CD4-positive, alpha-beta memory T cell (primary cell): ENCODE results near the gene NELFA. TPM values are rescaled to one million over a fixed set of nuclear protein-coding genes. Genes with fewer than 3 reads are reported as not detected.
"Not testable (repeated sequence)": the region's sequence is repeated elsewhere in the genome, so short reads cannot be mapped to it uniquely, and the experiment has no call there.

Experiments used
- CTCF ChIA-PET: fragments of 350-600 bp; sonication (Branson Sonifier 250); formaldehyde crosslinking; loops from one replicate; lab custom pipeline; 2021; ENCODE audit warnings: inconsistent platforms; ENCODE audit not compliant: partially characterized antibody; lab: Charles Lee
- POLR2A ChIA-PET: fragments of 350-600 bp; sonication (Branson Sonifier 250); formaldehyde crosslinking; loops from one replicate; lab custom pipeline; 2021; ENCODE audit not compliant: partially characterized antibody; lab: Charles Lee
- DNase-seq, 5 donors: peaks; one replicate each; pipeline versions ENCODE4 v3.0.0 to v3.0.0-alpha.2; 2020 to 2022; ENCODE audit warnings: mixed read lengths in 1 of 5
- H3K27ac ChIP-seq: one replicate; pipeline ENCODE4 v1.7.0; 2013; ENCODE audit warnings: low read depth, low read length
- H3K27me3 ChIP-seq: 2 replicates; pipeline ENCODE4 v1.7.0; 2013; ENCODE audit warnings: mild to moderate bottlenecking, low read length, moderate library complexity; ENCODE audit not compliant: insufficient read depth
- H3K36me3 ChIP-seq: 2 replicates; pipeline ENCODE4 v1.7.0; 2013; ENCODE audit warnings: mild to moderate bottlenecking, low read length, moderate library complexity; ENCODE audit not compliant: insufficient read depth
- H3K4me1 ChIP-seq: 2 replicates; pipeline ENCODE4 v1.7.0; 2013; ENCODE audit warnings: mild to moderate bottlenecking, low read length, moderate library complexity; ENCODE audit not compliant: insufficient read depth
- H3K4me3 ChIP-seq, 2 donors: one replicate each; pipeline ENCODE4 v1.7.0; 2013; ENCODE audit warnings: low read length in 2 of 2, mild to moderate bottlenecking in 1 of 2
- H3K9me3 ChIP-seq, 2 donors: one replicate each; pipeline ENCODE4 v1.7.0; 2013; ENCODE audit warnings: low read length in 2 of 2, control low read depth in 1 of 2; ENCODE audit not compliant: control insufficient read depth in 1 of 2
- H3K27ac Mint-ChIP-seq, 7 donors: one replicate each; pipeline ENCODE4 v1.8.0; 2020 to 2021; ENCODE audit warnings: mixed read lengths in 7 of 7, mild to moderate bottlenecking in 6 of 7, inconsistent platforms in 3 of 7, moderate library complexity in 3 of 7
- H3K27me3 Mint-ChIP-seq, 2 donors: one replicate each; pipeline ENCODE4 v1.8.0; 2020 to 2021; ENCODE audit warnings: mixed read lengths in 2 of 2
- H3K36me3 Mint-ChIP-seq, 2 donors: one replicate each; pipeline ENCODE4 v1.8.0; 2020 to 2021; ENCODE audit warnings: mixed read lengths in 2 of 2, inconsistent platforms in 1 of 2, mild to moderate bottlenecking in 1 of 2
- H3K4me1 Mint-ChIP-seq, 4 donors: one replicate each; pipeline ENCODE4 v1.8.0; 2020 to 2021; ENCODE audit warnings: mixed read lengths in 4 of 4, mild to moderate bottlenecking in 1 of 4
- H3K4me3 Mint-ChIP-seq, 8 donors: one replicate each; pipeline ENCODE4 v1.8.0; 2020 to 2021; ENCODE audit warnings: mixed read lengths in 8 of 8, mild to moderate bottlenecking in 7 of 8, moderate library complexity in 6 of 8, inconsistent platforms in 3 of 8
- H3K9me3 Mint-ChIP-seq, 8 donors: one replicate each; pipeline ENCODE4 v1.8.0; 2020 to 2021; ENCODE audit warnings: mixed read lengths in 8 of 8, mild to moderate bottlenecking in 5 of 8, inconsistent platforms in 3 of 8, moderate library complexity in 1 of 8
- intact Hi-C: fragments of 100-400 bp; cut with micrococcal nuclease; formaldehyde crosslinking; loops from one replicate; pipeline ENCODE4 v1.15.1; 2023
- polyA plus RNA-seq, 2 donors: library from polyadenylated mRNA; unstranded; fragments of 300-500 nt; fragmentation: Illumina TruSeq; gene quantifications; one replicate each; pipeline ENCODE4 v1.2.3, GENCODE V29; 2021
- total RNA-seq, 2 experiments: library from RNA; stranded (reverse); gene quantifications; one replicate each; pipeline ENCODE4 v1.2.3, GENCODE V29; 2021

The NELFA gene
- total and polyA plus RNA-seq, 4 experiments from 2014 or later = 12.1 to 48.3 (median 42.3) TPM

GRCh38 chr4:2003361-2003760, 5.4 kb downstream of the NELFA start:
- intact Hi-C loops = loop anchor here (10.0 kb wide), 1 partner anchor 129 kb away; the partner anchor contains the start of gene NSD2
- H3K4me3 Mint-ChIP-seq, CTCF ChIA-PET, H3K27ac ChIP-seq, H3K9me3 ChIP-seq, POLR2A ChIA-PET, H3K27me3 Mint-ChIP-seq, H3K4me3 ChIP-seq, DNase-seq, H3K27me3 ChIP-seq, H3K36me3 ChIP-seq: not testable (repeated sequence)
- peaks cover 3 to 20% (median 16%) of the 10 kb centered on the region in 8 donors for H3K9me3 Mint-ChIP-seq
- H3K36me3 Mint-ChIP-seq = peaks cover 43 to 62% of the 10 kb centered on the region in 2 donors
- H3K4me1 ChIP-seq = peaks cover 30% of the 10 kb centered on the region
- peak overlapping the region in 2 of 7 donors; percentile 6 to 37 for H3K27ac Mint-ChIP-seq
- peaks cover 41 to 74% (median 63%) of the 10 kb centered on the region in 4 donors for H3K4me1 Mint-ChIP-seq

GRCh38 chr4:1999308-1999707, 9.5 kb downstream of the NELFA start:
- peaks cover 4 to 45% (median 31%) of the 10 kb centered on the region in 8 donors for H3K9me3 Mint-ChIP-seq
- H3K9me3 ChIP-seq, POLR2A ChIA-PET, H3K4me3 ChIP-seq, H3K27ac ChIP-seq, H3K27me3 ChIP-seq, CTCF ChIA-PET, DNase-seq, H3K27me3 Mint-ChIP-seq, H3K36me3 ChIP-seq, intact Hi-C loops, H3K4me3 Mint-ChIP-seq: not testable (repeated sequence)
- peaks cover 30 to 72% (median 56%) of the 10 kb centered on the region in 4 donors for H3K4me1 Mint-ChIP-seq
- H3K27ac Mint-ChIP-seq = peak overlapping the region in 1 of 7 donors; percentile 60
- H3K4me1 ChIP-seq = peaks cover 12% of the 10 kb centered on the region
- peaks cover 70 to 71% of the 10 kb centered on the region in 2 donors for H3K36me3 Mint-ChIP-seq

- CTCF ChIA-PET = no interaction called here
- H3K27ac Mint-ChIP-seq = no peak overlapping the region
Measured at GRCh38 chr4:1998296-1998695, 10.5 kb downstream of the NELFA start.

GRCh38 chr4:1997712-1998111, 11.1 kb downstream of the NELFA start:
- intact Hi-C loops = no loop called here
- Mint-ChIP-seq H3K27me3 (no peaks in the 10 kb centered on the region), H3K36me3 (peaks cover 63 to 64% of the 10 kb centered on the region in 2 donors), H3K27ac (no peak overlapping the region), H3K4me1 (peaks cover 22 to 63% (median 48%) of the 10 kb centered on the region in 4 donors), H3K4me3 (no peak overlapping the region), H3K9me3 (peaks cover 4 to 45% (median 31%) of the 10 kb centered on the region in 8 donors)
- DNase-seq = no peak
- Histone ChIP-seq H3K9me3 (peaks cover 0 to 6% of the 10 kb centered on the region in 2 donors), H3K27ac (no peak overlapping the region), H3K36me3 (peaks cover 4% of the 10 kb centered on the region), H3K4me3 (no peak overlapping the region), H3K27me3 (no peaks in the 10 kb centered on the region), H3K4me1 (peaks cover 6% of the 10 kb centered on the region)
- ChIA-PET POLR2A (interaction anchor here (0.7 kb wide), 1 partner anchor 223 kb away, joined by 3 read pairs; no protein-coding TSS in a partner anchor), CTCF (no interaction called here)

More at GRCh38 chr4:1998296-1998695, 10.5 kb downstream of the NELFA start:
- no peak for DNase-seq
- POLR2A ChIA-PET = interaction anchor here (0.6 to 0.7 kb wide), 2 partner anchors 191 to 223 kb away, joined by 3 read pairs; no protein-coding TSS in a partner anchor
- H3K4me1 ChIP-seq = peaks cover 12% of the 10 kb centered on the region
- H3K4me3 ChIP-seq = no peak overlapping the region
- Mint-ChIP-seq H3K9me3 (peaks cover 4 to 45% (median 31%) of the 10 kb centered on the region in 8 donors), H3K27me3 (no peaks in the 10 kb centered on the region), H3K36me3 (peaks cover 68 to 70% of the 10 kb centered on the region in 2 donors), H3K4me3 (peak overlapping the region in 2 of 8 donors; percentile 17 to 24), H3K4me1 (peaks cover 28 to 69% (median 54%) of the 10 kb centered on the region in 4 donors)
- no peak overlapping the region for H3K27ac ChIP-seq
- H3K36me3 ChIP-seq = peaks cover 4% of the 10 kb centered on the region
- intact Hi-C loops = no loop called here
- H3K27me3 ChIP-seq = no peaks in the 10 kb centered on the region
- H3K9me3 ChIP-seq = peaks cover 0 to 6% of the 10 kb centered on the region in 2 donors

GRCh38 chr4:1996866-1997611, 11.7 kb downstream of the NELFA start:
- no peaks in the 10 kb centered on the region for H3K27me3 Mint-ChIP-seq
- Histone ChIP-seq H3K9me3 (peaks cover 0 to 6% of the 10 kb centered on the region in 2 donors), H3K4me1 (no peaks in the 10 kb centered on the region), H3K36me3 (peaks cover 4% of the 10 kb centered on the region), H3K4me3 (no peak overlapping the region), H3K27ac (no peak overlapping the region), H3K27me3 (no peaks in the 10 kb centered on the region)
- no peak for DNase-seq
- H3K4me3 Mint-ChIP-seq = no peak overlapping the region
- intact Hi-C loops = no loop called here
- H3K36me3 Mint-ChIP-seq = peaks cover 57 to 59% of the 10 kb centered on the region in 2 donors
- peaks cover 4 to 45% (median 31%) of the 10 kb centered on the region in 8 donors for H3K9me3 Mint-ChIP-seq
- no peak overlapping the region for H3K27ac Mint-ChIP-seq
- POLR2A ChIA-PET = interaction anchor here (1.2 kb wide), 1 partner anchor 13 kb away, joined by 7 read pairs; no protein-coding TSS in a partner anchor
- CTCF ChIA-PET = no interaction called here
- H3K4me1 Mint-ChIP-seq = peaks cover 17 to 57% (median 42%) of the 10 kb centered on the region in 4 donors

DNA sequence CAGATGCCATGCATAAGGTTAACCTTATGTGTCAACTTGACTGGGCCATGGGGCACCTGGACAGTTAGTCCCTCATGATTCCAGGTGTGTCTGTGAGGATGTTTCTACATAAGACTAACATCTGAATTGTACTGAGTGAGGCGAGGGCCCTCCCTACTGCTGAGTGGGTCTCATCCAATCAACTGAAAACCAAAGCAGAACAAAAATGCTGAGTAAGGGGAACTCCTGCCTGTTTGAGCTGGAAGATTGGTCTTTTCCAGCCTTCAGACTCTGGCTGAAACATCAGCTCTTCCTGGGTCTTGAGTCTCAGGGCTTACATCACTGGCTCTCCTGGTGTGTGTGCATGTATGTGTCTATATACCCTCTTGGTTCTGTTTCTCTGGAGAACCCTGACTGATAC, 13.8 kb downstream of the NELFA start:
- Mint-ChIP-seq H3K27me3 (no peaks in the 10 kb centered on the region), H3K27ac (peak overlapping the region in 3 of 7 donors; percentile 36 to 57 (median 42)), H3K4me3 (peak overlapping the region in 1 of 8 donors; percentile 9), H3K9me3 (peaks cover 4 to 42% (median 27%) of the 10 kb centered on the region in 8 donors), H3K36me3 (peaks cover 54 to 61% of the 10 kb centered on the region in 2 donors), H3K4me1 (peaks cover 11 to 40% (median 31%) of the 10 kb centered on the region in 4 donors)
- ChIA-PET POLR2A (no interaction called here), CTCF (interaction anchor here (1.1 kb wide), 1 partner anchor 10 kb away, joined by 3 read pairs; no protein-coding TSS in a partner anchor)
- no peaks in the 10 kb centered on the region for H3K27me3 ChIP-seq
- intact Hi-C loops = no loop called here
- no peak overlapping the region for H3K4me3 ChIP-seq
- H3K36me3 ChIP-seq = peaks cover 14% of the 10 kb centered on the region
- peaks cover 0 to 6% of the 10 kb centered on the region in 2 donors for H3K9me3 ChIP-seq
- DNase-seq = no peak
- H3K27ac ChIP-seq = no peak overlapping the region
- H3K4me1 ChIP-seq = no peaks in the 10 kb centered on the region
